ENCODE measurements around the gene DLG2. TPM values are rescaled to one million over a fixed set of nuclear protein-coding genes. Genes with fewer than 3 reads are reported as not detected.
"Not testable (repeated sequence)": the region's sequence is repeated elsewhere in the genome, so short reads cannot be mapped to it uniquely, and the experiment has no call there.

Gene DLG2
- total and polyA plus RNA-seq, 2 donors (not counting 3 experiments of a cell fraction or from before 2014, with no cell fraction given), result 0.15 to 1.1 TPM

- TF ChIP-seq EZH2 (IDR thresholded peaks at IDR 0.05; ENCODE audit: borderline replicate concordance, low read depth, low read length, severe bottlenecking), result no peak
- TF ChIP-seq FOS (IDR thresholded peaks at IDR 0.05; ENCODE audit: borderline replicate concordance, insufficient read depth, low read length), result no peak
- ChIA-PET POLR2A (no interaction called here), CTCF (no interaction called here)
- H3K9ac ChIP-seq (replicated peaks; ENCODE audit: extremely low read depth, insufficient read depth, low read length), result no peak overlapping the region
- H3K4me3 ChIP-seq (replicated peaks in 1 of 3; ENCODE audit: insufficient read depth in 1 of 3, low read depth in 1 of 3, low read length in 3 of 3), result no peak overlapping the region
- H3K4me2 ChIP-seq (ENCODE audit: insufficient read depth, low read length), result no peak overlapping the region
- H4K20me1 ChIP-seq (replicated peaks; ENCODE audit: control insufficient read depth, extremely low read depth, insufficient read depth, low read length), result no peaks in the 10 kb centered on the region
- no peaks in the 10 kb centered on the region for H3K79me2 ChIP-seq (ENCODE audit: control insufficient read depth, insufficient read depth, low read length)
- no peaks in the 10 kb centered on the region for H3K36me3 ChIP-seq (ENCODE audit: control insufficient read depth in 2 of 2, extremely low read depth in 1 of 2, insufficient read depth in 2 of 2, low read length in 2 of 2)
- DNase-seq (ENCODE audit: low read depth, low spot score) (no peak), FAIRE-seq (no peak)
- no peaks in the 10 kb centered on the region for H3K4me1 ChIP-seq (ENCODE audit: control insufficient read depth, extremely low read depth, insufficient read depth, low read length)
- BruUV-seq (replicated peaks), result no TSS peak
- H2AFZ ChIP-seq (ENCODE audit: low read depth, low read length), result no peak overlapping the region
- intact Hi-C loops (cut with micrococcal nuclease) (no loop called here), dilution Hi-C loops (cut with MboI; ENCODE audit: extremely low pct_ligation_motif_present, low sequenced_read_pairs) (no loop called here)
- no peaks in the 10 kb centered on the region for H3K9me3 ChIP-seq (replicated peaks; ENCODE audit: control insufficient read depth, insufficient read depth, low read length)
- H3K27ac ChIP-seq (ENCODE audit: insufficient read depth, low read depth, low read length), result no peak overlapping the region
- H3K27me3 ChIP-seq (ENCODE audit: control insufficient read depth in 2 of 2, insufficient read depth in 2 of 2, low read length in 2 of 2), result no peaks in the 10 kb centered on the region
- no peaks in the 10 kb centered on the region for H3K9me1 ChIP-seq (replicated peaks; ENCODE audit: control insufficient read depth, extremely low read depth, insufficient read depth, low read length)
Observed at GRCh38 chr11:83424376-83425136, 2202.6 kb downstream of the DLG2 start.

- H3K4me2 ChIP-seq (ENCODE audit: insufficient read depth, low read length); H2AFZ ChIP-seq (ENCODE audit: low read depth, low read length); dilution Hi-C loops (cut with MboI; ENCODE audit: extremely low pct_ligation_motif_present, low sequenced_read_pairs); H3K36me3 ChIP-seq (ENCODE audit: control insufficient read depth in 2 of 2, extremely low read depth in 1 of 2, insufficient read depth in 2 of 2, low read length in 2 of 2); H3K27ac ChIP-seq (ENCODE audit: insufficient read depth, low read depth, low read length); POLR2A ChIA-PET; H3K4me1 ChIP-seq (ENCODE audit: control insufficient read depth, extremely low read depth, insufficient read depth, low read length); intact Hi-C loops (cut with micrococcal nuclease); H3K9me3 ChIP-seq (replicated peaks; ENCODE audit: control insufficient read depth, insufficient read depth, low read length); H3K9ac ChIP-seq (replicated peaks; ENCODE audit: extremely low read depth, insufficient read depth, low read length); BruUV-seq (replicated peaks); H3K27me3 ChIP-seq (ENCODE audit: control insufficient read depth in 2 of 2, insufficient read depth in 2 of 2, low read length in 2 of 2); FAIRE-seq; H3K9me1 ChIP-seq (replicated peaks; ENCODE audit: control insufficient read depth, extremely low read depth, insufficient read depth, low read length); H3K4me3 ChIP-seq (replicated peaks in 1 of 3; ENCODE audit: insufficient read depth in 1 of 3, low read depth in 1 of 3, low read length in 3 of 3); CTCF ChIA-PET; H3K79me2 ChIP-seq (ENCODE audit: control insufficient read depth, insufficient read depth, low read length); DNase-seq (ENCODE audit: low read depth, low spot score); H4K20me1 ChIP-seq (replicated peaks; ENCODE audit: control insufficient read depth, extremely low read depth, insufficient read depth, low read length): not testable (repeated sequence)
Observed at GRCh38 chr11:83422641-83423040, 2204.5 kb downstream of the DLG2 start.
